HG02798 (cell line): ENCODE data around the gene KRTCAP2.
A peak's percentile ranks its signal among the peaks of the same experiment; 100 is the strongest.
"Not testable (repeated sequence)": the region's sequence is repeated elsewhere in the genome, so short reads cannot be mapped to it uniquely, and the experiment has no call there.

Experiments used
- ATAC-seq: cut with Tn5 transposase; IDR thresholded peaks from one replicate; pipeline ENCODE4 v1.9.1; 2021; ENCODE audit warnings: mild to moderate bottlenecking; ENCODE audit not compliant: unreplicated experiment, poor library complexity

The KRTCAP2 gene

GRCh38 chr1:155172732-155173477, at the start of gene KRTCAP2:
Gene KRTCAP2, minus strand, starts transcription at chr1:155173304. Its CDS starts 80 bp downstream, at chr1:155173224.
- peak; percentile 85 for ATAC-seq

GRCh38 chr1:155220211-155220965, 47.3 kb upstream of the KRTCAP2 start:
- ATAC-seq, result not testable (repeated sequence)

- ATAC-seq, result no peak
These were observed 46.5 kb upstream of the KRTCAP2 start for GRCh38 chr1:155219592-155220031.

GRCh38 chr1:155218854-155219591, 45.9 kb upstream of the KRTCAP2 start:
- ATAC-seq, result no peak

- ATAC-seq, result not testable (repeated sequence)
These were observed 41.6 kb upstream of the KRTCAP2 start for GRCh38 chr1:155214702-155215101.

- ATAC-seq, result not testable (repeated sequence)
These were observed 38.9 kb upstream of the KRTCAP2 start for GRCh38 chr1:155212051-155212440.

GRCh38 chr1:155211381-155212050, 38.4 kb upstream of the KRTCAP2 start:
- not testable (repeated sequence) for ATAC-seq

- ATAC-seq, result no peak
These were observed 37.4 kb upstream of the KRTCAP2 start for GRCh38 chr1:155210314-155211104.

- ATAC-seq, result no peak
These were observed 36.2 kb upstream of the KRTCAP2 start for GRCh38 chr1:155209312-155209721.

- peak; percentile 79 for ATAC-seq
These were observed 35.6 kb upstream of the KRTCAP2 start, which contains the start of gene MTX1 for GRCh38 chr1:155208541-155209311. Gene MTX1, plus strand, starts transcription at chr1:155208695. Its CDS starts 110 bp downstream, at chr1:155208805.

GRCh38 chr1:155207806-155208540, 34.9 kb upstream of the KRTCAP2 start, which contains the start of gene THBS3:
Gene THBS3, minus strand, starts transcription at chr1:155207897. Its CDS starts 21 bp downstream, at chr1:155207876.
- no peak for ATAC-seq

- no peak for ATAC-seq
These were observed 34.0 kb upstream of the KRTCAP2 start for GRCh38 chr1:155206891-155207805.

- no peak for ATAC-seq
These were observed 33.0 kb upstream of the KRTCAP2 start for GRCh38 chr1:155205969-155206593.

- ATAC-seq, result no peak
These were observed 31.9 kb upstream of the KRTCAP2 start for GRCh38 chr1:155205035-155205434.

- no peak for ATAC-seq
These were observed 29.8 kb upstream of the KRTCAP2 start for GRCh38 chr1:155202731-155203515.

- no peak for ATAC-seq
These were observed 29.1 kb upstream of the KRTCAP2 start for GRCh38 chr1:155202198-155202597.
